GM19468 (cell line): ENCODE results near the gene HSPD1.

Experiments used
- ATAC-seq: cut with Tn5 transposase; IDR thresholded peaks from one replicate; pipeline ENCODE4 v1.9.1; 2021; ENCODE audit warnings: mild to moderate bottlenecking, moderate library complexity, moderate number of reproducible peaks; ENCODE audit not compliant: unreplicated experiment; ENCODE audit errors: extremely low read depth

The HSPD1 gene

DNA sequence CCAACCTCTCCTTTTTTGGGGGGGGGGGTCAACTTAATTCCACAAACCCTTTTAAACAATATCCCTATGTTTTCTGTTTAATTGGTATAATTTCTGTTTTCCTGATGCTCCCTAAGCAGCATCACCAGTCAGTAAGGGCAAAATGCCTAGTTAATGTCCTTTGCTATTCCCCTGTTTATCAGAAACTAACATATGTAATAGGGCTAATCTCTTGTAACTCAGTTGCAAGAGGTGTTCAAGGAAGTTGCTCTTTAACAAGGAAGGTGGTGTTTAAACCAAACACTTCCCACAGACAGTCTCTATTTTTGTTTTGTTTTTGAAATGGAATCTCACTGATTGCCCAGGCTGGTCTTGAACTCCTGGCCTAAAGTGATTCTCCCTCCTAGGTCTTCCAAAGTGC, 52.8 kb downstream of the HSPD1 start:
- no peak for ATAC-seq

DNA sequence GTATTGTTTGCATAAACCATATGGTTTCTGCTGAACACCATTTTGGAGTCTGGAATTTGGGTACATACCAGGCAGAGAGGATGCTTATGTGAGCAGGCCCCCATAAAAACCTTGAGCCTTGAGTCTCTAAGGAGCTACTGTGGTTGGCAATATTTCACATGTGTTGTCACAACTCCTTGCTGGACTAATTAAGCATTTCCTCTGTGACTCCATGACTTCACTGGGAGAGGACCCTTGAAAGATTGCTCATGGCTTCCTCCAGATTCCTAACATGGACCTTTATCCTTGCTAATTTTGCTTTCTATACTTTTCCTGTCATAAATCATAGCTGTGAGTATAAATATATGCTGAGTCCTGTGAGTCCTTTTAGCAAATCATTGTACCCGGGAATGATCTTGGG, 53.9 kb downstream of the HSPD1 start:
- ATAC-seq = no peak

DNA sequence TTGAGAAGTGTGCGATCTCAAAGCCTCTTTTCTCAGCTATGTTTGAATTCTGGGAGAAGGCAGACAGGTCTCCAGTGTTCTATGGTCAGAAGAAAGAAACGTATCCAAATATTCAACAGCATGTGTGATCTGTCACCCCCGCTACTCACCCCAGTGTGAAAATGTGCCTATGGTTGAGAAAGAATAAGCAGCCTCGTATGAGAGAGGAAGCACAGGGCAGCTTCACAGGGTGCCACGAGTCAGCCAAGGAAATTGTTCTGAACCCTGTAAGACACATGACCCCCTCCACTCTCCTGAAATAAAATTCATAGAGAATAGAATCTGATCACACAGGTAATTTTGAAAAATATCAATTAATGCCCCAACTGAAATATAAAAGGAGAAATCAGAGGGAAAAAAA, 56.8 kb downstream of the HSPD1 start:
- no peak for ATAC-seq

DNA sequence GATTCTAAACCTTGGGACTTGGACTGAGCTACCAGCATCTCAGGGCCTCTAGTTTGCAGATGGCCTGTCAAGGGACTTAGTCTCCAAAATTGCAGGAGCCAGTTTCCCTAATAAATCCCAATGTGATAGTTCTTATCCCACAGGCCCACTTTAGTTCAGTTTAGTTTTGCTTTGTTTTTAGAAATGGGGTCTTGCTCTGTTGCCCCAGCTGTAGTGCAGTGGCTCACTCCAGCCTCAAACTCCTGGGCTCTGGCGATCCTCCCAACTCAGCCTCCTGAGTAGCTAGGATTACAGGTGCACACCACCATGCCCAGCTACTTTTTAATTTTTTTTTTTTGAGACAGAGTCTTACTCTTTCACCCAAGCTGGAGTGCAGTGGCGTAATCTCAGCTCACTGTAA, 62.3 kb downstream of the HSPD1 start:
- no peak for ATAC-seq
